WTC11 (cell line): ENCODE measurements around the gene STK32B. TPM values are rescaled to one million over a fixed set of nuclear protein-coding genes. Genes with fewer than 3 reads are reported as not detected.
A peak's percentile ranks its signal among the peaks of the same experiment; 100 is the strongest.

Source experiments
- ATAC-seq: fragments of 200-7000 bp; cut with Tn5 transposase; 2 replicates; pipeline ENCODE4 v1.10.0; 2021; ENCODE audit warnings: mild to moderate bottlenecking, moderate library complexity
- CTCF ChIA-PET: fragments of 300-600 bp; sonication (Branson Sonifier 250); formaldehyde crosslinking; loops from one replicate; lab custom pipeline; 2021; ENCODE audit warnings: antibody characterized with exemption; lab: Charles Lee
- POLR2A ChIA-PET: fragments of 350-600 bp; sonication (Branson Sonifier 250); formaldehyde crosslinking; loops from one replicate; lab custom pipeline; 2021; ENCODE audit warnings: antibody characterized with exemption; lab: Charles Lee
- DNase-seq: peaks from one replicate; pipeline ENCODE4 v3.0.0; 2021; ENCODE audit warnings: low spot score
- H3K27ac Mint-ChIP-seq: 2 replicates; pipeline ENCODE4 v1.8.0; 2021; ENCODE audit warnings: mixed read lengths
- H3K27me3 Mint-ChIP-seq: 2 replicates; pipeline ENCODE4 v1.8.0; 2021; ENCODE audit warnings: low read depth, mild to moderate bottlenecking, moderate library complexity, mixed read lengths
- H3K36me3 Mint-ChIP-seq: 2 replicates; pipeline ENCODE4 v1.8.0; 2021; ENCODE audit warnings: mixed read lengths
- H3K4me1 Mint-ChIP-seq: 2 replicates; pipeline ENCODE4 v1.8.0; 2022; ENCODE audit warnings: mixed read lengths
- H3K4me3 Mint-ChIP-seq: 2 replicates; pipeline ENCODE4 v1.8.0; 2021; ENCODE audit warnings: mild to moderate bottlenecking, moderate library complexity, mixed read lengths
- H3K9me3 Mint-ChIP-seq: 2 replicates; pipeline ENCODE4 v1.8.0; 2021; ENCODE audit warnings: mixed read lengths
- ATF1 ChIP-seq: sonication (generic); formaldehyde crosslinking; IDR thresholded peaks from 2 replicates; pipeline ENCODE4 v1.8.1; 2023; ENCODE audit warnings: mild to moderate bottlenecking, moderate library complexity, missing genetic modification reagents
- ATF3 ChIP-seq: sonication (generic); formaldehyde crosslinking; conservative IDR thresholded peaks from 2 replicates; pipeline ENCODE4 v1.8.1; 2022; ENCODE audit warnings: mild to moderate bottlenecking, missing genetic modification reagents
- ELF4 ChIP-seq: sonication (generic); formaldehyde crosslinking; IDR thresholded peaks from 2 replicates; pipeline ENCODE4 v1.8.1; 2022; ENCODE audit warnings: low read depth, mild to moderate bottlenecking, moderate library complexity, missing genetic modification reagents
- ETV6 ChIP-seq: sonication (generic); formaldehyde crosslinking; IDR thresholded peaks from 2 replicates; pipeline ENCODE4 v1.8.1; 2022; ENCODE audit warnings: mild to moderate bottlenecking, missing genetic modification reagents
- FOXJ3 ChIP-seq: sonication (generic); formaldehyde crosslinking; IDR thresholded peaks from 2 replicates; pipeline ENCODE4 v1.9.0; 2021; ENCODE audit warnings: missing genetic modification reagents, mild to moderate bottlenecking, borderline replicate concordance
- GTF2I ChIP-seq: fragments of 250-450 bp; sonication (Bioruptor Pico); conservative IDR thresholded peaks from 2 replicates; pipeline ENCODE4 v1.4.0; 2021; ENCODE audit warnings: mild to moderate bottlenecking
- IRF2 ChIP-seq: sonication (generic); formaldehyde crosslinking; IDR thresholded peaks from 2 replicates; pipeline ENCODE4 v1.8.0; 2022; ENCODE audit warnings: low read depth, missing genetic modification reagents, borderline replicate concordance
- JAZF1 ChIP-seq: fragments of 250-450 bp; sonication (Bioruptor Pico); IDR thresholded peaks from 2 replicates; pipeline ENCODE4 v1.9.0; 2021; ENCODE audit warnings: moderate library complexity, mild to moderate bottlenecking, inconsistent platforms
- MYBL2 ChIP-seq: sonication (generic); formaldehyde crosslinking; IDR thresholded peaks from 2 replicates; pipeline ENCODE4 v1.8.1; 2023; ENCODE audit warnings: mild to moderate bottlenecking, moderate library complexity, missing genetic modification reagents
- NR2C2 ChIP-seq: sonication (generic); formaldehyde crosslinking; IDR thresholded peaks from 2 replicates; pipeline ENCODE4 v1.8.0; 2022; ENCODE audit warnings: mild to moderate bottlenecking, missing genetic modification reagents
- PRRX2 ChIP-seq: fragments of 250-450 bp; sonication (Bioruptor Pico); IDR thresholded peaks from 2 replicates; pipeline ENCODE4 v1.8.0; 2021; ENCODE audit warnings: mild to moderate bottlenecking
- RELA ChIP-seq: sonication (generic); formaldehyde crosslinking; IDR thresholded peaks from 2 replicates; pipeline ENCODE4 v1.8.1; 2022; ENCODE audit warnings: missing genetic modification reagents, mild to moderate bottlenecking, borderline replicate concordance
- SMAD4 ChIP-seq: sonication (generic); formaldehyde crosslinking; IDR thresholded peaks from 2 replicates; pipeline ENCODE4 v1.8.0; 2022; ENCODE audit warnings: mild to moderate bottlenecking, missing genetic modification reagents
- ZMAT4 ChIP-seq: fragments of 250-450 bp; sonication (Bioruptor Pico); IDR thresholded peaks from 2 replicates; pipeline ENCODE4 v1.9.0; 2021; ENCODE audit warnings: mild to moderate bottlenecking
- ZNF138 ChIP-seq: sonication (generic); formaldehyde crosslinking; conservative IDR thresholded peaks from 2 replicates; pipeline ENCODE4 v1.8.1; 2022; ENCODE audit warnings: mild to moderate bottlenecking, moderate library complexity, missing genetic modification reagents
- ZNF219 ChIP-seq: sonication (generic); formaldehyde crosslinking; IDR thresholded peaks from 2 replicates; pipeline ENCODE4 v1.8.0; 2023; ENCODE audit warnings: missing genetic modification reagents, mild to moderate bottlenecking, borderline replicate concordance
- ZNF416 ChIP-seq: fragments of 250-450 bp; sonication (Bioruptor Pico); IDR thresholded peaks from 2 replicates; pipeline ENCODE4 v1.9.0; 2021; ENCODE audit warnings: mild to moderate bottlenecking, inconsistent platforms
- ZNF425 ChIP-seq: fragments of 250-450 bp; sonication (Bioruptor Pico); conservative IDR thresholded peaks from 2 replicates; pipeline ENCODE4 v1.9.0; 2021; ENCODE audit warnings: mild to moderate bottlenecking
- total RNA-seq: library from RNA; stranded (reverse); gene quantifications from 3 replicates; pipeline ENCODE4 v1.2.3, GENCODE V29; 2021
- TF ChIP-seq, protein P1 (sequence below): sonication (generic); formaldehyde crosslinking; IDR thresholded peaks from 2 replicates; pipeline ENCODE4 v1.8.1; 2023; ENCODE audit warnings: mild to moderate bottlenecking, missing genetic modification reagents, moderate library complexity
- TF ChIP-seq, protein P2 (sequence below): fragments of 250-450 bp; sonication (Bioruptor Pico); IDR thresholded peaks from 2 replicates; pipeline ENCODE4 v1.8.0; 2021; ENCODE audit warnings: mild to moderate bottlenecking
- TF ChIP-seq, protein P3 (sequence below): sonication (generic); formaldehyde crosslinking; IDR thresholded peaks from 2 replicates; pipeline ENCODE4 v1.8.0; 2022; ENCODE audit warnings: mild to moderate bottlenecking, missing genetic modification reagents

The STK32B gene
- total RNA-seq, 1 experiment from 2014 or later: 1.9 TPM

- no peak overlapping the region for H3K4me3 Mint-ChIP-seq
- H3K9me3 Mint-ChIP-seq: peaks cover 8% of the 10 kb centered on the region; the same call in 1 of the 2 replicates
- TF ChIP-seq, protein P1, sequence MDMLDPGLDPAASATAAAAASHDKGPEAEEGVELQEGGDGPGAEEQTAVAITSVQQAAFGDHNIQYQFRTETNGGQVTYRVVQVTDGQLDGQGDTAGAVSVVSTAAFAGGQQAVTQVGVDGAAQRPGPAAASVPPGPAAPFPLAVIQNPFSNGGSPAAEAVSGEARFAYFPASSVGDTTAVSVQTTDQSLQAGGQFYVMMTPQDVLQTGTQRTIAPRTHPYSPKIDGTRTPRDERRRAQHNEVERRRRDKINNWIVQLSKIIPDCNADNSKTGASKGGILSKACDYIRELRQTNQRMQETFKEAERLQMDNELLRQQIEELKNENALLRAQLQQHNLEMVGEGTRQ (CRISPR knock-in tag): no peak; the same call in 1 of the 2 replicates
- TF ChIP-seq PRRX2 (CRISPR knock-in tag): no peak
- no peak for TF ChIP-seq NR2C2 (CRISPR knock-in tag)
- no peak for TF ChIP-seq ZNF416
- H3K36me3 Mint-ChIP-seq: no peaks in the 10 kb centered on the region
- ATAC-seq (no peak), DNase-seq (no peak)
- ChIA-PET POLR2A (no interaction called here), CTCF (no interaction called here)
- peaks cover 8% of the 10 kb centered on the region for H3K27me3 Mint-ChIP-seq
- no peak overlapping the region for H3K27ac Mint-ChIP-seq
- peaks cover 14% of the 10 kb centered on the region for H3K4me1 Mint-ChIP-seq
Observed at GRCh38 chr4:5477613-5478012, 426.3 kb downstream of the STK32B start.

DNA sequence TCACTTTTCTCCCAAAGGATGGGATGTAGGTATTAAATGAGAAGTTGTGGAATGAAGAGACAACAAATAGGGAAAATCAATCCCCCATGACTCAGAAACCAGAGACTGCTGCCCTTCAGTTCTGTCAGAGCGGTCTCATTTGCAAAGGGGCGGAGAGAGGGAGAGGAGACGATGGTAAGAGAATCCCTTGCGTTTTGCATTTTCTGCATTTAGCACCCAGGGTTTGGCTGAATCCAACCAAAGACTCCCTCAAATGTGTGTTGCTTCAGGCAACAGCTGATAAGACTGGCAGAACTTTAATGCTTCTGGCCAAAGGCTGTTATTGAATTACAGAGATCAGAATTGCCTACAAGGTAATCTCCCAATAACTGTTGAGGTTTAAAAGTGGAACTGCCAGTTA lies 426.9 kb downstream of the STK32B start:
- DNase-seq: no peak

DNA sequence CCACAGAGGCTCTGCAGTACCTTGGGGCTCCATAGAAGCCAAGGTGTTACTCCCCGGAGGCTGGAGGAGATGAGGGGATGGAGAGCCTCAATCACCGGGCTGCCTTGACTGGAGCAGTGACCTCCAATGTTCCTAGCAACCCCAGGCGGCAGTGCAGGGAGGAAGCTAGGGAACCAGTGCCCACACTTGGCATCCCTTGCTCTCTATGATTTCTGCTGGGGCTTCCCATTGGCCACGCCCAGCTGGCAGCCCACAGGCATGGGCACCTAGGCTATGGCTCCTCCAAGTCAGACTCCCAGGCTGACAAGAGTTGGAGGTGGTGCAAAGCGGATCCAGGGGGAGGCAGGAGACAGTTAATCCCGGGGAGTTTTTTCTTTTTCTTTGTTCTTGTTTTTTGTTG lies 427.4 kb downstream of the STK32B start:
- peaks cover 15% of the 10 kb centered on the region for H3K27me3 Mint-ChIP-seq
- H3K9me3 Mint-ChIP-seq: peaks cover 14% of the 10 kb centered on the region
- H3K27ac Mint-ChIP-seq: no peak overlapping the region
- no peak overlapping the region for H3K4me3 Mint-ChIP-seq
- peaks cover 14% of the 10 kb centered on the region for H3K4me1 Mint-ChIP-seq
- ChIA-PET CTCF (interaction anchor here (0.9 kb wide), 1 partner anchor 334 kb away, joined by 3 read pairs; no protein-coding TSS in a partner anchor), POLR2A (no interaction called here)
- TF ChIP-seq ATF3 (CRISPR knock-in tag) (no peak), ETV6 (CRISPR knock-in tag) (no peak), SMAD4 (CRISPR knock-in tag) (no peak), GTF2I (CRISPR knock-in tag) (no peak), FOXJ3 (CRISPR knock-in tag) (no peak), ZNF219 (CRISPR knock-in tag) (no peak), ELF4 (CRISPR knock-in tag) (no peak), PRRX2 (CRISPR knock-in tag) (no peak), IRF2 (CRISPR knock-in tag) (no peak), RELA (CRISPR knock-in tag) (no peak)
- ATAC-seq: no peak
- H3K36me3 Mint-ChIP-seq: peaks cover 4% of the 10 kb centered on the region; the same call in 1 of the 2 replicates
- no peak for DNase-seq

More for the DNA sequence above, 426.9 kb downstream of the STK32B start:
- Mint-ChIP-seq H3K4me1 (peaks cover 14% of the 10 kb centered on the region), H3K4me3 (no peak overlapping the region), H3K27ac (no peak overlapping the region), H3K9me3 (peaks cover 8% of the 10 kb centered on the region; the same call in 1 of the 2 replicates), H3K36me3 (no peaks in the 10 kb centered on the region), H3K27me3 (peaks cover 10% of the 10 kb centered on the region)
- CTCF ChIA-PET: no interaction called here
- peak; percentile 55 for ATAC-seq
- POLR2A ChIA-PET: no interaction called here
- no peak for TF ChIP-seq MYBL2 (CRISPR knock-in tag)
- TF ChIP-seq, protein P2, sequence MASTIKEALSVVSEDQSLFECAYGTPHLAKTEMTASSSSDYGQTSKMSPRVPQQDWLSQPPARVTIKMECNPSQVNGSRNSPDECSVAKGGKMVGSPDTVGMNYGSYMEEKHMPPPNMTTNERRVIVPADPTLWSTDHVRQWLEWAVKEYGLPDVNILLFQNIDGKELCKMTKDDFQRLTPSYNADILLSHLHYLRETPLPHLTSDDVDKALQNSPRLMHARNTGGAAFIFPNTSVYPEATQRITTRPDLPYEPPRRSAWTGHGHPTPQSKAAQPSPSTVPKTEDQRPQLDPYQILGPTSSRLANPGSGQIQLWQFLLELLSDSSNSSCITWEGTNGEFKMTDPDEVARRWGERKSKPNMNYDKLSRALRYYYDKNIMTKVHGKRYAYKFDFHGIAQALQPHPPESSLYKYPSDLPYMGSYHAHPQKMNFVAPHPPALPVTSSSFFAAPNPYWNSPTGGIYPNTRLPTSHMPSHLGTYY (CRISPR knock-in tag): no peak
- no peak for TF ChIP-seq ZMAT4

DNA sequence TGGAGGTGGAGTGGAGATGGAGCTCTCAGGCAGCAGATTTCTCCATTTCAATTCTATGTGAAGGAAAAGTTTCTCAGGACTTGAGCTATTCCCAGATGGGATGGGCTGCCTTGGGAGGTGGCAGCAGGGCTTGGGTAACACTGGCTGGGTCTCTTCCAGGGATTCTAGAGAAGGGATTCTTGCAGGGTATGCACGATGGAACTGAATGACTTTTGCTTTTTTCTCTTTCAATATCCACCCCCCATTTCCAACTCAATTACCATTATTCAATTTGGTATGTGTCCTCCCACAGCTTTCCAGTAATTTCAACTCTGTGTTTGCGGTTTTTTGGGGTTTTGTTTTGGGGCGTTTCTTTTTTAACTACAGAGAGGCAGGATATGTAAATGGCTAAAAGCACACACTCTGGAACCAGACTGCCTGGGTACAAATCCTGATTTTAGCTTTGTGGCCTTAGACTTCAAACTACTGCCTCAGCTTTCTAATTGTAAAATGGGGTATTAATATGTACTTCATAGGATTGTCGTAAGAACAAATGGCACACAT lies 428.3 kb downstream of the STK32B start:
- no peak overlapping the region for H3K4me3 Mint-ChIP-seq
- peaks cover 6% of the 10 kb centered on the region; the same call in 1 of the 2 replicates for H3K36me3 Mint-ChIP-seq
- no peak for DNase-seq
- TF ChIP-seq, protein P3, sequence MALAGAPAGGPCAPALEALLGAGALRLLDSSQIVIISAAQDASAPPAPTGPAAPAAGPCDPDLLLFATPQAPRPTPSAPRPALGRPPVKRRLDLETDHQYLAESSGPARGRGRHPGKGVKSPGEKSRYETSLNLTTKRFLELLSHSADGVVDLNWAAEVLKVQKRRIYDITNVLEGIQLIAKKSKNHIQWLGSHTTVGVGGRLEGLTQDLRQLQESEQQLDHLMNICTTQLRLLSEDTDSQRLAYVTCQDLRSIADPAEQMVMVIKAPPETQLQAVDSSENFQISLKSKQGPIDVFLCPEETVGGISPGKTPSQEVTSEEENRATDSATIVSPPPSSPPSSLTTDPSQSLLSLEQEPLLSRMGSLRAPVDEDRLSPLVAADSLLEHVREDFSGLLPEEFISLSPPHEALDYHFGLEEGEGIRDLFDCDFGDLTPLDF: no peak
- TF ChIP-seq ZNF425 (no peak), JAZF1 (no peak), ATF1 (CRISPR knock-in tag) (no peak), ZNF138 (no peak)
- TF ChIP-seq, all 79 proteins: peak for 0
- H3K9me3 Mint-ChIP-seq: peaks cover 20% of the 10 kb centered on the region
- peaks cover 20% of the 10 kb centered on the region for H3K27me3 Mint-ChIP-seq
- ChIA-PET POLR2A (no interaction called here), CTCF (interaction anchor here (0.9 kb wide), 1 partner anchor 333 kb away, joined by 3 read pairs; no protein-coding TSS in a partner anchor)
- no peak for ATAC-seq
- H3K4me1 Mint-ChIP-seq: peaks cover 14% of the 10 kb centered on the region
- no peak overlapping the region for H3K27ac Mint-ChIP-seq
